Measurements from ENCODE around the gene GLB1L2. TPM values are rescaled to one million over a fixed set of nuclear protein-coding genes. Genes with fewer than 3 reads are reported as not detected.
A peak's percentile ranks its signal among the peaks of the same experiment; 100 is the strongest.

GLB1L2 gene
- polyA plus RNA-seq, 6 donors from 2014 or later: 0.09 to 0.25 (median 0.19) TPM; not detected in 3

GRCh38 chr11:134346101-134346975, 14.6 kb downstream of the GLB1L2 start:
- Mint-ChIP-seq H3K4me3 (no peak overlapping the region), H3K27ac (peak overlapping the region in 1 of 6 donors; percentile 22)

DNA sequence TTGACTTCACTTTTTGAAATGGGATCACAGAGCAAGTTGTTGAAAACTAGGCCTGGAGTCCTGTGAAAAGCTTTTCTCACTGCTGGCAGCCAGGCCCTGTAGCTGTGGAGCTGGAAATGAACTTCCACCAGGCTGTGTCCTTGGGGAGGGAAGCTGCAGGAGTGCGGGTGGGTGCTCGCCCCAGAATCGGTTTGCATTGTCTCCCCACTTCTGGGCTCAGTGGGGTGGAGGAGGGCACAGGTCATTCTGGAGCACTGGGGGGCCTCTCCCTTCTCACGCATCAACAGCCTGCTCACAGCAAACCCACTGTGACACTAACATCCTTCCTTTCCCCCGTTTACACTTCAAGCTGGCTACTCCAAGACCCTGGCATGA, 15.2 kb downstream of the GLB1L2 start:
- Mint-ChIP-seq H3K36me3 (no peaks in the 10 kb centered on the region), H3K27ac (peak overlapping the region in 1 of 6 donors; percentile 52)

More at GRCh38 chr11:134346101-134346975, 14.6 kb downstream of the GLB1L2 start:
- H3K27me3 Mint-ChIP-seq: peaks cover 0 to 13% (median 4%) of the 10 kb centered on the region in 3 donors
- H3K36me3 Mint-ChIP-seq: no peaks in the 10 kb centered on the region
- H3K9me3 Mint-ChIP-seq: no peaks in the 10 kb centered on the region
- no peak for DNase-seq
- peaks cover 0 to 3% (median 0%) of the 10 kb centered on the region in 3 donors for H3K4me1 Mint-ChIP-seq
- no peak for ATAC-seq (ENCODE audit: low read depth in 2 of 2)

GRCh38 chr11:134347441-134347840, 15.7 kb downstream of the GLB1L2 start:
- no peaks in the 10 kb centered on the region for H3K9me3 Mint-ChIP-seq
- no peak overlapping the region for H3K4me3 Mint-ChIP-seq
- peaks cover 0 to 3% (median 0%) of the 10 kb centered on the region in 3 donors for H3K4me1 Mint-ChIP-seq
- ATAC-seq (ENCODE audit: low read depth in 2 of 2) (no peak), DNase-seq (no peak)
- no peak overlapping the region for H3K27ac Mint-ChIP-seq
- H3K27me3 Mint-ChIP-seq: peaks cover 0 to 13% (median 4%) of the 10 kb centered on the region in 3 donors
- no peaks in the 10 kb centered on the region for H3K36me3 Mint-ChIP-seq

More for the DNA sequence above, 15.2 kb downstream of the GLB1L2 start:
- no peak for DNase-seq
- Mint-ChIP-seq H3K9me3 (no peaks in the 10 kb centered on the region), H3K4me3 (no peak overlapping the region), H3K27me3 (peaks cover 0 to 13% (median 4%) of the 10 kb centered on the region in 3 donors), H3K4me1 (peaks cover 0 to 3% (median 0%) of the 10 kb centered on the region in 3 donors)
- no peak for ATAC-seq (ENCODE audit: low read depth in 2 of 2)

DNA sequence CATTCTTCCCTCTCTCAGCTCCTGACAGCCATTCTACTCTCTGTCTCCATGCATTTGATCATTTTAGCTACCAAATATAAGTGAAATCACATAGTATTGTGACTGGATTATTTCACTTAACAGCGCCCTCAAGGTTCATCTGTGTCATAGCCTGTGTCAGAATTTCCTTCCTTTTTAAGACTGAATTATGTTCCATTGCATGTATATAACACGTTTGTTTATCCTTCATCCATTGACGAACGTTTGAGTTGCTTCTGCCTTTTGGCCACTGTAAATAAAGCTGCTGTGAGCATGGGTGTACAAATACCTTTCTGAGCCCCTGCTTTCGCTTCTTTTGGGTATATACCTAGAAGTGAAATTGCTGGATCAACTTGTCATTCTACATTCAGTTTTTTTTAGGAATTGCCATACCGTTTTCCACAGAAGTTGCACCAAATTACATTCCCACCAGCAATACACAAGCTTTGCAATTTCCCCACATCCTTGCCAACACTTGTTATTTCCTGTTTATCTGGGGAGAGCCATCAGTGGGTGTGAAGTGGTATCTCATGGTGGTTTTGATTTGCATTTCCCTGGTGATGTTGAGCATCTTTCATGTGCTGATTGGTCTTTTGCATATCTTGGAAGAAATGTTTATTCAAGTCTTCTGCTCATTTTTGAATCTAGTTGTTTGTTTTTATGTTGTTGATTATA, 17.5 kb downstream of the GLB1L2 start:
- Mint-ChIP-seq H3K4me3 (no peak overlapping the region), H3K9me3 (peaks cover 0 to 8% (median 2%) of the 10 kb centered on the region in 7 donors), H3K36me3 (no peaks in the 10 kb centered on the region), H3K27me3 (peaks cover 0 to 7% (median 4%) of the 10 kb centered on the region in 3 donors), H3K4me1 (peaks cover 0 to 3% (median 0%) of the 10 kb centered on the region in 3 donors), H3K27ac (no peak overlapping the region)
- DNase-seq (no peak), ATAC-seq (ENCODE audit: low read depth in 2 of 2) (no peak)

DNA sequence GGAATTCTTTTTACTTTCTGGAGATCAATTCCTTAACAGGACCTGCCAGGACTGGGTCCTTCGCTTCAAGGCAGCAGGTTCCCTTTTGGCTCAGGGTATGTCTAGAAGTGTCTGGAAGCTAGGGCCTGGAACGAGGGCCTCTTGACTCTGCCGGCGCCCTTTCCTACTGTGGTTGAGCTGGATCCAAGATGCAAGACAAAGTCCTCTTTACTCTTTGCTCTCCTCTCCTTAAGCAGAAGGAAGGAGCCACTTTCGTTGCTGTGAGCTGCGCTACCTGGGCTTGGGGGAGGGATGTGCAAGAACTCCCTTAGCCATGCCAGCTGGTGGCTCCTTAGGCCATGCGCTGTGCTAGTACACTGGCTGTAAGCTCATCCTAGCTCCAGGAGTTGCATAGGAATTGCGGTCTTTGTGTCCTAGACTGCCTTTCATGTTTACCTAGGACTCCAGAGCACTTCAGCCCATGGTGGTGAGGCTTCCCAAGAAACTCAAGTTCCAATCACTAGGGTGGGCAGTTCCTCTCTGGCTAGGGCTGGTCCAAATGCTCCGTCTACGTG, 18.1 kb downstream of the GLB1L2 start:
- H3K4me1 Mint-ChIP-seq: peaks cover 0 to 3% (median 0%) of the 10 kb centered on the region in 3 donors
- H3K36me3 Mint-ChIP-seq: no peaks in the 10 kb centered on the region

DNA sequence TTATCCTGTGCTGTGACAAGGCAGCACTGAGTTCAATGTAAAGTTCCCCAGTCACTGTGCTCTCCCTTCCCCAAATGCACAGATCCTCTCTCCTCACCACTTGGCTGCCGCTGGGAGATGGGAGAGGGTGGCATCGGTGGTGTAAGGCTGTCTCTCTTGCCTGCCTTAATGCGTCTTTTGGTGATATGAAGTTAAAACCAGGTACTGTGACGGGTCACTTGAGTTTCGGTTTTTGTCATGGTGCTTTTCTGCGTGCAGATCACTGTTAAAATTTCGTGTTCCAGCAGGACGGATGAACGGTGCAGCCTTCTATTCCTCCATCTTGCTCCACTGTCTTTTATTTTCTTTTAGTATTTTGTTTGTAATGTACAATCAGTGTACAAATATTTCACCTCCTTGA, 18.6 kb downstream of the GLB1L2 start:
- H3K9me3 Mint-ChIP-seq: peaks cover 0 to 11% (median 3%) of the 10 kb centered on the region in 7 donors
- peaks cover 0 to 3% (median 0%) of the 10 kb centered on the region in 3 donors for H3K4me1 Mint-ChIP-seq
- DNase-seq: no peak
- ATAC-seq (ENCODE audit: low read depth in 2 of 2): no peak
- no peaks in the 10 kb centered on the region for H3K36me3 Mint-ChIP-seq
- peak overlapping the region in 2 of 6 donors; percentile 10 to 30 for H3K27ac Mint-ChIP-seq
- H3K27me3 Mint-ChIP-seq: peaks cover 4 to 10% (median 8%) of the 10 kb centered on the region in 3 donors
- H3K4me3 Mint-ChIP-seq: no peak overlapping the region

More for the DNA sequence above, 18.1 kb downstream of the GLB1L2 start:
- Mint-ChIP-seq H3K27ac (no peak overlapping the region), H3K27me3 (peaks cover 3 to 7% (median 4%) of the 10 kb centered on the region in 3 donors), H3K9me3 (peaks cover 0 to 10% (median 2%) of the 10 kb centered on the region in 7 donors), H3K4me3 (no peak overlapping the region)
- no peak for DNase-seq
- no peak for ATAC-seq (ENCODE audit: low read depth in 2 of 2)

DNA sequence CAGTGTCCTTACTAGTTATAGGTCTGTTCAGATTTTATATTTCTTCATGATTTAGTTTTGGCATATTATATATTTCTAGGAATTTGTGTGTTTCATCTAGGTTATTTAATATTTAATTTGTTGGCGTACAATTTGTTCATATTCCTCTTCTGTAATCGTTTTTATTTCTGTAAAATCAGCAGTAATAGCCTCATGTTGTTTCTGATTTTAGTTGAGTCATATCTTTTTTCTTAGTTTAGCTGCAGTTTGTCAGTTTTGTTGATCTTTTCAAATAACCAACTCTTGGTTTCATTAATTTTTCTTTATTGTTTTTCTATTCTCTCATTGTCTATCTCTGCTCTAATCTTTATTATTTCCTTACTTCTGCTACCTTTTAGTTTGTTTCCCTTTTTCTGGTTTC, 20.3 kb downstream of the GLB1L2 start:
- no peaks in the 10 kb centered on the region for H3K36me3 Mint-ChIP-seq
- peaks cover 0 to 3% (median 0%) of the 10 kb centered on the region in 3 donors for H3K4me1 Mint-ChIP-seq
- DNase-seq (no peak), ATAC-seq (ENCODE audit: low read depth in 2 of 2) (no peak)
- peaks cover 8 to 13% (median 12%) of the 10 kb centered on the region in 3 donors for H3K27me3 Mint-ChIP-seq
- H3K4me3 Mint-ChIP-seq: no peak overlapping the region
- peak overlapping the region in 1 of 6 donors; percentile 60 for H3K27ac Mint-ChIP-seq
- peaks cover 0 to 11% (median 5%) of the 10 kb centered on the region in 7 donors for H3K9me3 Mint-ChIP-seq

GRCh38 chr11:134355136-134355535, 23.3 kb downstream of the GLB1L2 start:
- Mint-ChIP-seq H3K36me3 (no peaks in the 10 kb centered on the region), H3K27me3 (peaks cover 3 to 20% (median 18%) of the 10 kb centered on the region in 3 donors)
- DNase-seq: no peak

GRCh38 chr11:134355656-134356055, 23.9 kb downstream of the GLB1L2 start:
- Mint-ChIP-seq H3K9me3 (peaks cover 0 to 11% (median 5%) of the 10 kb centered on the region in 7 donors), H3K27ac (no peak overlapping the region), H3K4me3 (no peak overlapping the region), H3K27me3 (peaks cover 3 to 25% (median 21%) of the 10 kb centered on the region in 3 donors), H3K36me3 (no peaks in the 10 kb centered on the region), H3K4me1 (peaks cover 0 to under 1% (median 0%) of the 10 kb centered on the region in 3 donors)
- ATAC-seq (ENCODE audit: low read depth in 2 of 2) (no peak), DNase-seq (no peak)

More at GRCh38 chr11:134355136-134355535, 23.3 kb downstream of the GLB1L2 start:
- Mint-ChIP-seq H3K4me3 (no peak overlapping the region), H3K27ac (no peak overlapping the region), H3K9me3 (peaks cover 0 to 11% (median 5%) of the 10 kb centered on the region in 7 donors), H3K4me1 (no peaks in the 10 kb centered on the region)
- ATAC-seq (ENCODE audit: low read depth in 2 of 2): no peak

GRCh38 chr11:134356656-134357544, 25.1 kb downstream of the GLB1L2 start:
- peaks cover 0 to 16% (median 5%) of the 10 kb centered on the region in 7 donors for H3K9me3 Mint-ChIP-seq
- peaks cover 0 to 4% (median 0%) of the 10 kb centered on the region in 3 donors for H3K4me1 Mint-ChIP-seq
- peaks cover 6 to 31% (median 26%) of the 10 kb centered on the region in 3 donors for H3K27me3 Mint-ChIP-seq
- DNase-seq: no peak
- peaks cover 0 to 7% of the 10 kb centered on the region in 2 donors for H3K36me3 Mint-ChIP-seq
- H3K4me3 Mint-ChIP-seq: peak overlapping the region in 1 of 8 donors; percentile 57
- no peak overlapping the region for H3K27ac Mint-ChIP-seq
- ATAC-seq (ENCODE audit: low read depth in 2 of 2): no peak

DNA sequence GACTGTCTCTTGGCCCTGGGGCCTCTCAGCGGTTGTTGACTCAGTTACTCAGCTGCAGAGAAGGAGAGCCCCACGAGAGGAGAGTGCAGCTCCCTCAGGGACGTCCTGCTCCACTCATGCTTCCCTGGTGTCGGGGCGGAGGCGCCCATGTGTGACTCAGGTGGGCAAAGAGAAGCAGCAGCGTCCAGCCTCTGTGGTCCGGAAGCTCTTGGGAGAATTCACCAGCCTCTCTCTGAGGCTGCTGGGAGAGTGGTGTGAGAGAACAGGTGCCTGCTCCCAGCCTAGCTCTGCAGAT, 25.7 kb downstream of the GLB1L2 start:
- ATAC-seq (ENCODE audit: low read depth in 2 of 2) (no peak), DNase-seq (no peak)
- Mint-ChIP-seq H3K27ac (no peak overlapping the region), H3K4me3 (peak overlapping the region in 1 of 8 donors; percentile 51), H3K36me3 (peaks cover 0 to 10% of the 10 kb centered on the region in 2 donors), H3K27me3 (peaks cover 8 to 34% (median 31%) of the 10 kb centered on the region in 3 donors), H3K4me1 (peaks cover 0 to 4% (median 0%) of the 10 kb centered on the region in 3 donors), H3K9me3 (peaks cover 0 to 19% (median 5%) of the 10 kb centered on the region in 7 donors)

- H3K4me3 Mint-ChIP-seq: no peak overlapping the region
- peaks cover 0 to 4% (median 0%) of the 10 kb centered on the region in 3 donors for H3K4me1 Mint-ChIP-seq
- peaks cover 0 to 19% (median 5%) of the 10 kb centered on the region in 7 donors for H3K9me3 Mint-ChIP-seq
- H3K27ac Mint-ChIP-seq: no peak overlapping the region
- DNase-seq (no peak), ATAC-seq (ENCODE audit: low read depth in 2 of 2) (no peak)
- peaks cover 8 to 34% (median 31%) of the 10 kb centered on the region in 3 donors for H3K27me3 Mint-ChIP-seq
- peaks cover 0 to 10% of the 10 kb centered on the region in 2 donors for H3K36me3 Mint-ChIP-seq
Observed at GRCh38 chr11:134358165-134358855, 26.5 kb downstream of the GLB1L2 start.
